GM21529 (cell line): ENCODE data around the gene FLYWCH1.

Experiments
- ATAC-seq: cut with Tn5 transposase; IDR thresholded peaks from one replicate; pipeline ENCODE4 v1.9.1; 2021; ENCODE audit not compliant: unreplicated experiment

FLYWCH1 gene

GRCh38 chr16:2966808-2967191 is 55.1 kb downstream of the FLYWCH1 start:
- ATAC-seq = no peak

GRCh38 chr16:2967211-2967631 is 55.5 kb downstream of the FLYWCH1 start:
- ATAC-seq = no peak

- ATAC-seq = no peak
Measured at GRCh38 chr16:2967721-2968161, 56.0 kb downstream of the FLYWCH1 start.

- ATAC-seq = no peak
Measured at GRCh38 chr16:2968368-2968737, 56.6 kb downstream of the FLYWCH1 start.

- peak; percentile 66 for ATAC-seq
Measured at GRCh38 chr16:2968738-2969544, 57.2 kb downstream of the FLYWCH1 start, which contains the start of gene PAQR4. Gene PAQR4, plus strand, starts transcription at chr16:2969348. Its CDS starts 327 bp downstream, at chr16:2969675.

- peak; percentile 43 for ATAC-seq
Measured at GRCh38 chr16:2969545-2970521, 58.1 kb downstream of the FLYWCH1 start.

GRCh38 chr16:2970563-2970962 is 58.8 kb downstream of the FLYWCH1 start:
- no peak for ATAC-seq

- ATAC-seq = no peak
Measured at GRCh38 chr16:2971134-2971984, 59.6 kb downstream of the FLYWCH1 start.

GRCh38 chr16:2971985-2972784 is 60.5 kb downstream of the FLYWCH1 start:
- ATAC-seq = no peak

- ATAC-seq = no peak
Measured at GRCh38 chr16:2973093-2973492, 61.4 kb downstream of the FLYWCH1 start.

GRCh38 chr16:2973605-2974318 is 62.0 kb downstream of the FLYWCH1 start:
- ATAC-seq = no peak

GRCh38 chr16:2974319-2975056 is 62.8 kb downstream of the FLYWCH1 start:
- no peak for ATAC-seq

- no peak for ATAC-seq
Measured at GRCh38 chr16:2975161-2975795, 63.5 kb downstream of the FLYWCH1 start.

GRCh38 chr16:2976201-2976600 is 64.5 kb downstream of the FLYWCH1 start:
- no peak for ATAC-seq

GRCh38 chr16:2976673-2977072 is 64.9 kb downstream of the FLYWCH1 start:
- ATAC-seq = no peak

- ATAC-seq = no peak
Measured at GRCh38 chr16:2977440-2977839, 65.7 kb downstream of the FLYWCH1 start.

GRCh38 chr16:2979669-2980226 is 68.0 kb downstream of the FLYWCH1 start:
- ATAC-seq = peak; percentile 2
